GM12875 (cell line): Measurements from ENCODE around the gene ADD3.

ENCODE experiments used
- H3K4me3 ChIP-seq: one replicate; pipeline ENCODE4 v1.5.1; 2011; ENCODE audit warnings: low read depth, low read length, control low read depth
- CTCF ChIP-seq: IDR thresholded peaks from 2 replicates; pipeline ENCODE4 v1.5.1; 2011; ENCODE audit warnings: low read depth, mild to moderate bottlenecking, control low read depth, inconsistent platforms, low read length, moderate library complexity, borderline replicate concordance; ENCODE audit not compliant: insufficient read depth

ADD3 gene

GRCh38 chr10:110065269-110065668, 57.5 kb downstream of the ADD3 start:
- no peak for TF ChIP-seq CTCF
- no peak overlapping the region for H3K4me3 ChIP-seq

GRCh38 chr10:110067960-110068770, 60.4 kb downstream of the ADD3 start:
- no peak overlapping the region for H3K4me3 ChIP-seq
- TF ChIP-seq CTCF: no peak

- TF ChIP-seq CTCF: no peak
- no peak overlapping the region for H3K4me3 ChIP-seq
Measured at GRCh38 chr10:110068780-110069179, 61.0 kb downstream of the ADD3 start.

GRCh38 chr10:110069502-110069982, 61.8 kb downstream of the ADD3 start:
- no peak overlapping the region for H3K4me3 ChIP-seq

GRCh38 chr10:110073896-110074295, 66.1 kb downstream of the ADD3 start:
- no peak for TF ChIP-seq CTCF
- no peak overlapping the region for H3K4me3 ChIP-seq

More at GRCh38 chr10:110069502-110069982, 61.8 kb downstream of the ADD3 start:
- TF ChIP-seq CTCF: no peak

- TF ChIP-seq CTCF: no peak
Measured at GRCh38 chr10:110074298-110074697, 66.5 kb downstream of the ADD3 start.

More at GRCh38 chr10:110074298-110074697, 66.5 kb downstream of the ADD3 start:
- H3K4me3 ChIP-seq: no peak overlapping the region
